Stimulated activated naive CD8-positive, alpha-beta T cell treated with anti-CD3 and anti-CD28 coated beads, Interleukin-15, Interleukin-2, amounts not matched to agents 100 U/mL and 50 U/mL, for 24 hours (primary cell): ENCODE measurements around the gene CAPG.
A peak's percentile ranks its signal among the peaks of the same experiment; 100 is the strongest.
"Not testable (repeated sequence)": the region's sequence is repeated elsewhere in the genome, so short reads cannot be mapped to it uniquely, and the experiment has no call there.

Source experiments
- ATAC-seq: fragments of 150-1000 bp; cut with Tn5 transposase; one replicate; pipeline ENCODE4 v1.10.0; 2021
- DNase-seq: peaks from one replicate; pipeline ENCODE4 v3.0.0; 2021

CAPG gene

DNA sequence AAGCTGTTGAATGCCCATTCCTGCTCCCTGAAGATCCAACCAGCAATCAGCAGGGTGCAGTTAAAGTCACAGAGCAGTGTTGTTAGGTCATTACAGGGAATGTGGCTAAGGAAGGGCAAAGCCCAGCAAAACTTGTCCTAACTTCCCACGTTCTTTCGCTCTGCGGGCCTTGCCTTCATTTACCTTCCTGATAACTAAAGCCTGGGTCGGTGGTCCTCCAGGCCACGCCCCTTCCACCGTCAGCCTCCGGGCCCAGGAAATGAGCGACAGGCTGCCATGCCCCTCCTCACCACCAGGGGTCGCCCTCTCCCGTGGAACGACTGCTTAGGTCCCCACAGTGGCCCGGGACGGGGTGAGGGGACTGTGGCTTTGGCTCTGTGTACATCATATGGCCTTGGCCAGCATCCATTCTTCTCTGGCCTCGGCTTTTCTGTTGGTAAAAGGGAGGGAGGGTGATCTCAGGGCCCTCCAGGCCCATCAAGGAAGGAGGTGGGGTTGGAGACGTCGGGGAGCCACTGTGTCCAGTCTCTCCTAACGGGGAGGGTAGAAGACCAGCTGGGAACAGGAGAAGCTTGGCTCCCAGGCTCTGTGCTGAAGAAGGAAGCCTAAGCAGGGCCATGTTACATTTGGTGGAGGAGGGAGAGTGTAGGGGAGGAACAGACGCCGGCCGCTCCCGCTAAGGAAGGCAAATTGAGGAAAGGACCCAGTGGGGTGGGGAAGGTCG is 10.5 kb upstream of the CAPG start:
- peak; percentile 96 for DNase-seq
- peak; percentile 70 for ATAC-seq

DNA sequence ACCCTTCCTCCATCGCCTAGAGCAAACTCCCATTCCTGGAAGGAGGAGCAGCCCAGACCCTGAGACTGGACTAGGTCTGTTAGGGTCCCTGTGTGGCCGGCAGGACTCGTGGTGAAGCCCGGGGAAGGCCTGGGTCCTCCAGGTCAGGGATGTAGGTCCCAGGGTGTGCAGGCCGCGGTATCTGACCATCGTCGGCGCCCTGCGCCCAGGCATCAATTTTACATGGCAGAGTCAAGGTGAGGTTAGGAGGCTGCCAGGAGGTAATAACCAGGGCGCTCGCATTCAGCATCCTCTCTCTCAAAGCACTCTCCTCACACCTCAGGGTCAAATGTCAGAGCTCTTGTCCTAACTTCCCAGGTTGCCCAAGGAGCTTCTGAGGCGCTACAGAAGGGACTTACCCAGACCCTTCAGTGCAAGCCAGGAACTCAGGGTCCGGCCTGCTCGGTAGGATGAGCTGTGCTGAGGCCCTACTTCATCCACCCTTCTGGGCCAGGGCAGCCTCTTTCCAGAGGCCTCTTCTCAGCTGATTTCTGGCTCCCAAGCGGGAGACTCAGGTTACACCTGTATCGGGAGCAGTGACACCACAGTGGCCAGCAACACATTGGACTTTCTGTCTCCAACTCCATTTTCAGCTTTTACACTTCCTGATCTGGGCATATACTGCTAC is 9.0 kb upstream of the CAPG start:
- ATAC-seq = no peak
- DNase-seq = no peak

DNA sequence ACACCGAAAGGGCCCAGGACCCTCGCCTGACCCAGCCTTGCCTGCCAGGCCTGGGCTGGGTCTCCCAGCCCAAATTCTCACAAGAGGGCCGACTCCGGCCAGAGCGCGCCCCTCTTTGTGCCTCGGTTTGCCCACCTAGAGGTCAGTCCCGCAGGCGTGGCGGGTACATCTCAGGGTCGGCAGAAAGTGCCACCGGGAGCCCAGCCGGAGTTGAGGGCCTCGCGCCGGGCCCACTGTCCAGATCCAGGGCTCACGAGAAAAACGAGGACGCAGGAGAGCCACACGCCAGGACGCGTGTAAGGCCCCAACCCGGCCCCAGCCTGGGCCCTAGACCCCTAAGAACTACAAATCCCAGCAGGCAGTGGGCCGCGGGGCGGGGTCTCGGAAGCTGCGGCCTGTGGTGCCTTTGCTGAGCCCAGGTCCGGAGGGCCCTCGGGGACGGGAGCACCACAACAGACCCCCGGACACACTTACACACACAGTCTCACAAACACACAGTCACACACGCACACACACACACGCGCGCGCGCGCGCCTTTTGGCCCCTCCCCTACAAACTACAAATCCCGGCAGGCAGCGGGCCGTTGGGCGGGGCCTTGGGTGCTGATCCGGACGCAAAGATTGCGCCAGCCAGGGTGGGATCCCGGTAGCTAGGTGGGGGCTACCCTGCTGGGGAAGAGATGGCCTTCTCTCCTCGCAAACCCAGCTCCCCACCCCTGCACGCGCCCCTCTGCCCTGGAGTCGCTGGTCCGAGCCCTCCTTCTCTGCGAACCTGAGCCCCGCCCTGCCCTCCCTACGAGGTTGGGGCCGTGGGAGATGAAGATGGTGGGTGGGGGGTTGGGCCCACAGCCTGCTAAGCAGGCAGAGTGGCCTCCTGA is 8.2 kb upstream of the CAPG start, which contains the start of gene SH2D6:
SH2D6 (plus strand) TSS at position 583 of the 877 bp plus-strand sequence. CDS start 10,752 bp downstream, outside the sequence.
- peak; percentile 88 for DNase-seq

DNA sequence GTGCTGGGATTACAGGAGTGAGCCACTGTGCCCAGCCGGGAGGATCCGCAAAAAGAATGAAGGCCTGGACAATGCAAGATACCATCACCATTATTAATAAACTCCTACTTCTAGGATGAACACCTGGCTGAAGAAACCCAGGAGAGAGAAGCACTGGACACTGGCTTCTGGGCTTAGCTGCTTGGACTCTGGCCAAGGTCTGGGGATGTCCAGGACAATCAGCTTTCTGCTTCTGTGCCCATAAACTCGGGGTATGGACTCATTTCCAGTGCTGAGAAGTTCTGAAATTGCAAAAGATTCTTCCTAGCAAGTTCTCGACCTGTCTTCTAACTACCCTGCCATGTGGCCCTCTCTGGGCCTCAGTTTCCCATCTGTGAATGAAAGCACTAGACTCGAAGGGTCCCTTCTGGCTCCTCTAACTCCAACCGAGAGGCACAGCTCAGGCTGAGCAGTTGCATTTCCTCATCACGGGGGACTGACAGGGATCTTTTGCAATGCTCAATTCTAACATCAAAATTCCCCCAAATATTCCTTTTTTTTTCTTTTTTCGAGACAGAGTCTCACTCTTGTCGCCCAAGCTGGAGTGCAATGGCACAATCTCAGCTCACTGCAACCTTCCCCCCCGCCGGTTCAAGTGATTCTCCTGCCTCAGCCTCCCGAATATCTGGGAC is 5.9 kb upstream of the CAPG start:
- no peak for ATAC-seq
- DNase-seq = no peak

More for the DNA sequence above, 8.2 kb upstream of the CAPG start, which contains the start of gene SH2D6:
- ATAC-seq = peak; percentile 86

DNA sequence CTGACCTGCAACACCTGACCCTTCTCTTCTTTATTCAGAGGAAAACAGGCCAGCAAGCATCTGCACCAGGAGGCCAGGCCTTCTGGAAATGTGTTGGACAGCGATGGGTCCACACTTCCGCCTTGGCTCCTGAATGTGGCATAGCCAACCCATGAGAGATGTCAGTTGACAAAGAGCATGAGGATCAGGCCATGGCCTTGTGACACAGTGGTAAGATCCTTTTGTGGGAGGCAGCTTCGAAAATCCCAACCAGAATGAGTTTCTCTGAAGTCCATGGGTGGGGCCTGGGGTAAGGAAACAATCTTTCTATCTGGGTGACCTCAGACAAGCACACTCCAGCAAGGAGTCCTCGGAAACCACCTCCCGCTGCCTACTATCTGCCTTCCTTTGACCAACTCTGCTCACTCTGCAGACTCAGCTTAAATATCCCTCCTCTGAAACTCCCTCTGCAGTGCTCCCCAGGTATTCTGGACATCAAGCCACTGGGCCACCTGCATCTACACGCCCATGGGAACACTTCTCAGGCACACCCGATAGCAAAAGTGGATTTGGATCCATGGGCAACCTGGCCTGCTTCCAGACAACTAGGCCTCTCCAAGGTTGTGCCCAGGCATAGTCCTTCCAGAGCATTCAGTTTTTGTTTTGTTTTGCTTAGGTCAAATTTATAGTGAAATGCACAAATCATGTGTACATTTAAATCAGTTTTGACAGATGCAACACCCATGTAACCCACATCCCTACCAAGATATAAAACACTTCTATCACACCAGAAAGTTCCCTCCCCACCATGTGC is 4.8 kb upstream of the CAPG start:
- DNase-seq (no peak), ATAC-seq (no peak)

DNA sequence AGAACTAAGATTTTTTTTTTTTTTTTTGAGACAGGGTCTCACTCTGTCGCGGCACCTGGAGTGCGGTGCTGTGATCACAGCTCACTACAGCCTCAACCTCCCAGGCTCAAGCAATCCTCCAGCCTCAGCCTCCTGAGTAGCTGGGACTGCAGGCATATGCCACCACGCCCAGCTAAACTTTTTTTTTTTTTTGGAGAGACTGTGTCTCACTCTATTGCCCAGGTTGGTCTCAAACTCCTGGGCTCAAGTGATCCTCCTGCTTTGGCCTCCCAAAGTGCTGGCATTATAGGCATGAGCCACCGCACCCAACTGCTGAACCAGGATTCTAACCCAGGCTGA is 4.2 kb upstream of the CAPG start:
- not testable (repeated sequence) for ATAC-seq

DNA sequence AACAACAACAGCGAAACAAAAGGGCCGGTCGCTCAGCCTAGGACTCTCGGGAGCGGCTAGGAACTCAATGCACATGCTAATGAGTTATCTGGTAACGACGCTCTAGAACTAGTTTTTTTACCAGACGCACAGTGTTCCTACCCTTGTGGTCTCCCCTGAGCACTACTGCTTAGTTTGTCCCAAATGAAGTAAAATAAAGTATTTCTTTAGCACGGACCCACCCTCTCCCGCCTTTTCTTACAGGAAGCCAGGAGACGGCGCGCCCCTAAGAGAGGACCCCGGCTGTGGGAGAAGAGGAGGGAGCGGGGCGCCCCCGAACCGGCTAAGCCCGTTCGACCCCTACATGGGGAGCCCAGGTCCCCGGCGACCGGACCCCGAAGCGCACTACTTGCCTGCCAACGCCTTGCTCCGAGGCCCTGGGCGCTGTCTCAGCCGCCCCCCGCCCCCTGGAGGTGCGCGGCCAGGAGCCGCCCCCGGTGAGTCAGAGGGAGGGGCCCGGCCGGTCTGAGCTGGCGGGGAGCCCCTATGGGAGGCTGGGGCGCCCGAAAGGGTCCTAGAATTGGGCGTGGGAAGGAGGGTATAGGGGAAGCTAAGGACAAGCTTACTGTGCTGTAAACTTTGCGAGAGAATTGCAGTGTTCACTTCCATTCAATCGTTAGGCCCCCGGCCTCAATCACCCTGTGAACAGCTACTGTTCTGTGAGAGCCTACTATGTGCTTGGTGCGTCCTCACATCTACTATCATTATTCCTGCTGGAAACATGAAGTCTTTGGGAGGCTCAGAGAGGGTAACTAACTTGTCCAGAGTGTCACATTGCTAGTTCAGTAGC is 3.6 kb upstream of the CAPG start:
- DNase-seq = peak; percentile 77
- peak; percentile 52 for ATAC-seq

More for the DNA sequence above, 4.2 kb upstream of the CAPG start:
- DNase-seq = not testable (repeated sequence)

DNA sequence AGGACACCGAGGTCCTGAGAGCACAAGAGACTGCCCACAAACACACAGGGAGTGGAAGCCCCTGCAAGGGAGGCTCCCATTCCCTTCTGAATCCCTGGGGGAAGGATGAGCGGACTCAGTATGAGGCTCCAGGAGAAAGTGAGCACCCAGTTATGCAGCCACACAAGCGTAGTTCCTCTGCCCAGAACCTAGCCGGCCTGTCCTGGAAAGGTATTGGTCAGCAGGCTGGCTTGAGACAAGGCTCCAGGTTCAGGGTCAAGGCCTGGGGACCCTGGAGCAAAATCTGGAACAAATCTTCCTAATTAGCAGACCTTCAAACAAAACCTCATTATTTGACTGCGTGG is 1.2 kb upstream of the CAPG start:
- ATAC-seq = no peak
- DNase-seq = no peak

DNA sequence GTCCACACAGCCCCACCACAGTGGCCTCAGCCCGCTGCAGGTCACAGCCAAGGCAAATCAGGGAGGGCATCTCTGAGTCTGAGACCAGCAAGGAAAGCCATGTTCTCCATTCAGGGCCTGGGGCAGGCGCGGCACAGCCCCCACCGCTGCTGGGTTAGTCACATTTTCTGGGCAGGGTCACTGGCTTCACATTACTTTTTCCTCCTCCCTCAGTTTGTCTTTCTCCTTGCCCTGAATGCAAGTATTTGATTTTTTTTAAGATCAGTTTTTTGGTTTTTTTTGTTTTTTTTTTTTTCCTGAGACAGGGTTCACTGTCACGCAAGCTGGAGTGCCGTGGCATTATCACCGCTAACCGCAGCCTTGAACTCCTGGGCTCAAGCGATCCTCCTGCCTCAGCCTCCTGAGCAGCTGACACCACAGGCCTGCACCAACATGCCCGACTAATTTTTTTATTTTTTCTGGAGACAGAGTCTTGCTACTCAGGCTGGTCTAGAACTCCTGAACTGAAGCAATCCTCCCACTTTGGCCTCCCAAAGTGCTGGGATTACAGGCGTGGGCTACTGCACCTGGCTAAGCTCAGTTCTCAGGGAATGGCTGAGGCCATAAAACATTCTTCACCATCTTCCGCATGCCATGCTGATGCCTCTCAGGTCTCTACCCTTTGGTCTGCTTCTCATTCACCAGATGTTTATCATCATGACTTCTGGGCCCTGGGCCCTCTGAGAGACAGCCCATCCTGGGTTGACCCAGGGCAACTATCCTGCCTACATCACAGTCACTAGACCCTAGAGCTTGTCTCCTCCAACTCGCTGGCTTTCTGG is 628 bp upstream of the CAPG start:
- no peak for DNase-seq

DNA sequence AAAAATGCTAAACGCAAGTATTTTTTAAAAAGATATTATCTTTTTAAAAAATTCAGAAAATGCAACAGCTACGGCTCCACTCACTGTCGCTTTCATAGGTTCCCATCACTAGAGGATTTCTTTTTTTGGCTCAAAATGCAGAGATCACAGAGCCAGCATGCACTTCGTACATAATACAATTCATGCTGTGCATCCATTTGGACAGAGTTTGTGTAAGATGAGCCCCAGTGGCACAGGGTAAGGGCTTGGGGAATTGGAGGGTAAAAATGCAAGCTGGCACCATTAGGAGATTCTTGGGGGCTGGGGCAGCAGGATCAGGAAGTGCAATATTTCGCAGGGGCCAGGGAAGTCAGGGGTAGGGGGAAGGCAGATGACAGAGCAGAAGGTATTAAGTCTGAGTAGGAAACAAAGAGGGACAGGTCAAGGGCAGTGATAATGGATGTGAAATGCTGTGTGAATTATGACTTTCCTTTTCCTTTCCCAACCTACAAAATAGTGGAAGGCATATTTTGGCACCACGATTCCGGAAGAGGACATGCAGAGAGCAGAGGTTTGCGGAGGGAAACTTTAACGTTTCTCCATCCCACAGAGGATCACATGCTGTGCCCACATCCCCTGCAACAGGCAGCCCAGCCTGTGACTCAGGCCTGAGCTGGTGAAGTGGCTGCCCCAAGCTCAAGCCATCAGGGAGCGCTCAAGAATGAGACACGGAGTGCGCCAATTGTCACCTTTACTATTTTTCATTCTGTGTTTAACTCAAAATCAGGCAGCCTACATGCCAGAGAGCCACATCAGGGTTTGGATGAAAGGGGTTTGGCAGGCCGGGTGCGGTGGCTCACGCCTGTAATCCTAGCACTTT is 4.7 kb downstream of the CAPG start:
- peak; percentile 79 for DNase-seq
- ATAC-seq = peak; percentile 93

More for the DNA sequence above, 628 bp upstream of the CAPG start:
- ATAC-seq = no peak

DNA sequence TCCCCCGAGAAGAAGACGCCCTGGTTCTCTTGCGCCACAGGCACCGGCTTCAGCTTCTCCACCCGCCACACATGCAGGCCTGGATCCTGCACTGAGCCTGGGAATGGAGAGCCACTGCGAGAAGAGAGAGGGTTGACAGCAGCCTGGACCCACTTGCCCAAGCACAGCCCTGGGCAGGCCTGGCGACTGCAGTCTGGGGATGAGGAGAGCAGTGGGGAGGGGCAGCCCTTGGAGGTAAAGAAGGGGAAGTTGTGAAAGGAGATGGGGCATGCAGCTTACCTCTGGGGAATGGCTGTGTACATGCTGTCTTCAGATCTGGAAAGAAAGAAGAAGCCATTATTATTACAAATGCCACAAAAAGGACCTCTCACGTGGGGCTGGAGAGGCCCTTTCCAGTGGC is 8.3 kb downstream of the CAPG start:
- DNase-seq = no peak
- no peak for ATAC-seq

DNA sequence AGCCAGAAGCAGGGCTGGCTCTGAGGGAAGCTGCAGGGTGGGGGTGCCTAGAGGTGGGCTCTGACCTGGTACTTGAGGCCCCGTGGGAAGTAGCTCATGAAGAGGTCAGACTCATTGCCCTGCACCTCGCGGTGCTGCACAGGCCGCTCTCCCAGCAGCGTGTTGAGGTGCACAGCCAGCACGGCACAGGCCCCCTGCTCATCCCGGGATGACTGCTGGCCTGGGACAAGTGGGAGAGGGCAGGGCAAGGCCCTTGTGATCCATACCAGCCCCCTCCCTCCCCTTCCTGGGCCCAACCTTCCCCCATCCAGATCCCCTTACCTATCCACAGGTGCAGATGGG is 8.7 kb downstream of the CAPG start:
- ATAC-seq (no peak), DNase-seq (no peak)

DNA sequence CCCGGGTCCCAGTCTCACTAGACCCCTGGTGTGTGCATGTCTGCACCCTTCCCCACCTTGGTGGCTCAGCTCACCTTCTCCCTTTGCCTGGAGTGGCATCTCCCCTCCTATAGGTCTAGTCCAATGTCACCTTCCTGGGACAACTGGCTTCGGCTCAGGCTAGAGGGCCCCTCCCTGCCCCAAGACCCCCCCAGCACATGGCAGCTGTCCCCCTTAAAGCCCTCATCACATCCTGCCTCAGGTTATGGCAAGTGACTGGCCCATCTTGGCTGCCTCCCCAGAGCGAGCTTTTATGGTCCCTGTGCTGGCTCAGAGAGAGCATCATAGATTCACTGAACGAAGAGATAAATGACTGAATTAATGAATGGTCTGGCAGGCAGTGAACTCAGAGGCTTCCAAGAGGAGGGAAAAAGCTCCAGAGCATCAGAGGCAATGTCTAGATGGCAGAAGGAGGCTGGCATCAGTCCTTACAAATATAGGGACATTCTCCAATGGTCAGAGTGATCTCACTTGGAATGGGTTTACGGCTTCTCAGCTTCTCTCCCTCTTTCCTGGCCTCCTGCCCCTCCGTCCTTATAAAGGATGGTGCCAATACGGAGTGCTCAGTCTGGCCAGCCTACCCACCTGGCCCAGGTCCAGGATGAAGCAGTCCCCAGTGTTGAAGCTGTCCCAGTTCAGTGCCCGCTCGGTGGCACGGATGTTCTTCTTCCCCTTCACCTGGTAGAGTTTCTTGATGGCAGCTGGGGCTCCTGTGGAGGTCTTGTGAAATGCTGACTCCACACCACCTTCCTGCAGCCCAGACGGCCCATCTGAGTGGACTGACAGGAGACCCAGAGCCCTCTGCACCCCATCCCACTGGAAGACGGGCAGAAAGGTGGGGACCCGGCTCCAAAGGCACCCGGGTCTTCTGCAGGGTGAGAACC is 9.4 kb downstream of the CAPG start:
- no peak for DNase-seq
- ATAC-seq = no peak

DNA sequence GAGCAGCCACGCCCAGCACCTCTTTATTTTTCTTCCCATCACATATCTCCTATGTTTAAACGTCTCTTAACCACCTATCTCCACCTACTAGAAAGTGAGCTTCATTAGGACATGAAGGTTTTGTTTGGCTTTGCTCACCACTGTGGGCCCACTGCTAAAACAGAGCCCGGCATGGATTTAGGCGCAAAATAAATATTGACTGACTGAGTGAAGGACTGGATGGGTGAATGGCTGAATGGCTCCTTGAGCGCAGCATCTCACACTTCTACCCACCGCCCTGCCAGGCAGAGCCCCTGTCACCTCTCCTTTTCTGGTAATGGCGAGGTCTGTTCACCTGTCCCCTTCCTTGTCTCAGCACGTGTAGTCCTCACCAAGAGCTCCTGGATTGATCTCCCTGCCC is 10.1 kb downstream of the CAPG start:
- ATAC-seq (no peak), DNase-seq (no peak)

DNA sequence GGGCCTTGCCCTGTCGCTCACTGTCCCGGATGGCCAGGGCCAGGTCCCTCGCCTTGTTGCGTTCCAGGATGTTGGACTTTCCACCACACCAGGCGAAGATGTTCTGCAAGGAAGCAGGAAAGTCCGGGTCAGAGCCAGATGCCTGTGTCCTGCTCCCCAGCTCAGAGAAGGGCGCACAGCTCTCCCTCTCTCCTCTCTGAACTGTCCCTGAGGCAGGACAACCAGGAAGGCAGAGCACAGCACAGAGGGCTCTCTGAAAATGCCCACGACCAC is 11.0 kb downstream of the CAPG start:
- DNase-seq (no peak), ATAC-seq (no peak)

DNA sequence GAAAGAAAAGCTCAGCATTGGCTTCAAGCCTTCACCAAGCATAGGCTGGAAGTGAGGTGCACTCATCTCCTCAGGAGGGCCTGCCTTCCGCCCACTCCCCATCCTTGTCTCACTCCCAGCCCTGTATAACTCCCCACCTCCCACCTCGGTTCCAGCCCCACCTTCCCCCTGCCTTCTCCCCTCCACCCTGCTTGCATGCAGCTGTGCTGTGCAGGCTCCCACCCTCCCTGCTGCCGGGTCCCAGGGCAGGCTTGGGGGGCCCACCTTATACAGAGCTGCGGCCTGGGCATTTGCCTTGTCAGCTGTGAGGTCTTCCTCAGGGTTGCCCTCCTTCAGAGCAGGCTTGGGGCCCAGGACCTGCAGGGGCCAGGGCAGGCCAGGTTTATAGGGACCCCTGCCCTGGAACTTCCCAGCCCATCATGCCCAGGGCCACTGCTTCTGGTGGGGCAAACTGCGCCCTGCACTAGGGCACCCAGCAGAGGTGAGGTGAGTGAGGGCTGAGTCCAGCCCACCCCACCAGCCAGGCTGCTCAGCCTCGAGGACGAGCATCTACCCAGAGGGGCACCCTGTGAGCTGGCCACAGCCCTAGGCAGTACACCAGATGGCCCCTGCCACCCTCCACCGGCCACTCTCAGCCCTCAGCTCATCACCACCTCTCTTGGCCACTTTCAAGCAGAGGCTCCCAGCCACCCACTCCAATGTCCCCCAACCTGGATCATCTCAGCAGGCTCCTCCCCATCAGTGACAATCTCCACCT is 11.6 kb downstream of the CAPG start:
- DNase-seq = no peak
- ATAC-seq = no peak

DNA sequence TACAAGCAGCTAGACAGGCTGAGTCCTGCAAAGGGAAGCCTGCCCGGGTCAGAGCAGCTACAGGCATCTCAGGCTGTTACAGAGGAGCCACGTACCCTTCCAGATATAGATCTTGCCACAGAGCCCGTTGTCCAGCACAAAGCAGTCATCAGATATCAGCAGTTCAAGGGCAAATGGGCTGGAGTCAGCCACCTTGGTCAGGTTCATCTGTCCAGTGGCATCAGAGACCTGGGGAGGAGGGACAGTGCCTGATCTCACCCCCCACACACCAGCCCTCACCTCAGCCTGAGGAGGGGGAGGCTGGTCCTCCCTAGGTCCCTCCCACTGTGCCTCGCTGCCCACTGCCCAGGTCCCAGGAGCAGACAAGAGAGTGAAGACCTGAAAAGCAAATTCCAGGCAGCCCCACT is 12.2 kb downstream of the CAPG start:
- DNase-seq (no peak), ATAC-seq (no peak)
